Smooth muscle cell (in vitro differentiated cells): Measurements from ENCODE around the gene LRRC51. TPM values are rescaled to one million over a fixed set of nuclear protein-coding genes. Genes with fewer than 3 reads are reported as not detected.
"Not testable (repeated sequence)": the region's sequence is repeated elsewhere in the genome, so short reads cannot be mapped to it uniquely, and the experiment has no call there.

Experiments used
- DNase-seq: peaks from one replicate; lab custom pipeline; 2025; ENCODE audit not compliant: unreplicated experiment; lab: John Stamatoyannopoulos, UW
- H2AFZ ChIP-seq: fragments of 200-600 bp; sonication (generic); 2 replicates; pipeline ENCODE4 v1.6.0; 2016; ENCODE audit warnings: antibody characterized with exemption, low read depth, mild to moderate bottlenecking
- H3F3A ChIP-seq: fragments of 200-600 bp; sonication (generic); 2 replicates; pipeline ENCODE4 v1.6.0; 2017; ENCODE audit warnings: antibody characterized with exemption, low read depth
- H3K27ac ChIP-seq: fragments of 200-600 bp; sonication (generic); 2 replicates; pipeline ENCODE4 v1.5.1; 2016; ENCODE audit warnings: low read depth, mild to moderate bottlenecking
- H3K27me3 ChIP-seq: fragments of 200-600 bp; sonication (generic); 2 replicates; pipeline ENCODE4 v1.6.1; 2016; ENCODE audit warnings: low read depth, mild to moderate bottlenecking
- H3K36me3 ChIP-seq: fragments of 200-600 bp; sonication (generic); 2 replicates; pipeline ENCODE4 v1.5.1; 2016; ENCODE audit warnings: low read depth
- H3K4me1 ChIP-seq: fragments of 200-600 bp; sonication (generic); 2 replicates; pipeline ENCODE4 v1.5.1; 2016; ENCODE audit warnings: low read depth
- H3K4me2 ChIP-seq: fragments of 200-600 bp; sonication (generic); 2 replicates; pipeline ENCODE4 v1.6.0; 2016; ENCODE audit warnings: mild to moderate bottlenecking
- H3K4me3 ChIP-seq: fragments of 200-600 bp; sonication (generic); 2 replicates; pipeline ENCODE4 v1.5.1; 2016; ENCODE audit warnings: mild to moderate bottlenecking
- H3K79me2 ChIP-seq: fragments of 200-600 bp; sonication (generic); 2 replicates; pipeline ENCODE4 v1.6.0; 2016; ENCODE audit warnings: low read depth, mild to moderate bottlenecking
- H3K9ac ChIP-seq: fragments of 200-600 bp; sonication (generic); 2 replicates; pipeline ENCODE4 v1.6.0; 2016; ENCODE audit warnings: low read depth
- H3K9me3 ChIP-seq: fragments of 200-600 bp; sonication (generic); replicated peaks from 2 replicates; pipeline ENCODE4 v1.5.1; 2016; ENCODE audit warnings: low read depth
- H4K20me1 ChIP-seq: fragments of 200-600 bp; sonication (generic); 2 replicates; pipeline ENCODE4 v1.6.0; 2016; ENCODE audit warnings: low read depth
- WGBS: methylation state at CpG from one replicate; pipeline ENCODE4 v1.1.7; 2016; ENCODE audit warnings: low lambda C conversion rate; 5-methylcytosine and 5-hydroxymethylcytosine counted together
- microRNA-seq: library from miRNA; unstranded; fragments of <30 nt; microRNA quantifications from one replicate; pipeline ENCODE4, GENCODE V29; 2016; ENCODE audit warnings: borderline number of aligned reads
- polyA plus RNA-seq: library from polyadenylated mRNA; unstranded; fragments of >200 nt; fragmentation: Nextera tagmentation; extraction: Ambion mirVana; gene quantifications from 2 replicates; pipeline ENCODE4 v1.2.1, GENCODE V29; 2016
- small RNA-seq: library from RNA; depleted of rRNA; stranded (forward); fragments of <200 nt; gene quantifications from one replicate; pipeline ENCODE3, GENCODE V24; 2014
- total RNA-seq: library from RNA; depleted of rRNA; stranded (reverse); fragments of >200 nt; gene quantifications from 2 replicates; pipeline ENCODE4 v1.2.3, GENCODE V29; 2014
- TF ChIP-seq, protein P1 (sequence below): fragments of 200-600 bp; sonication (generic); IDR thresholded peaks from 2 replicates; pipeline ENCODE4 v1.5.1; 2017; ENCODE audit warnings: borderline replicate concordance, mild to moderate bottlenecking, antibody characterized with exemption; ENCODE audit not compliant: insufficient read depth, poor library complexity, severe bottlenecking

Gene LRRC51
- total and polyA plus RNA-seq, 2 experiments from 2014 or later, result 1.1 to 6.1 TPM

- no peaks in the 10 kb centered on the region for H3K27me3 ChIP-seq
- H3F3A ChIP-seq, result no peaks in the 10 kb centered on the region
- H3K9me3 ChIP-seq, result no peaks in the 10 kb centered on the region
- WGBS, result 30% methylated on average over 3 of the region's 3 CpGs
- H3K4me2 ChIP-seq, result peak overlapping the region; percentile 41
- peak overlapping the region; percentile 47 for H3K9ac ChIP-seq
- no peaks in the 10 kb centered on the region for H3K4me1 ChIP-seq
- no peak overlapping the region for H3K4me3 ChIP-seq
- H2AFZ ChIP-seq, result no peak overlapping the region
- peak overlapping the region; percentile 82 for H3K27ac ChIP-seq
- no peak for DNase-seq
- no peaks in the 10 kb centered on the region for H3K36me3 ChIP-seq
- H4K20me1 ChIP-seq, result no peaks in the 10 kb centered on the region
- TF ChIP-seq, protein P1, sequence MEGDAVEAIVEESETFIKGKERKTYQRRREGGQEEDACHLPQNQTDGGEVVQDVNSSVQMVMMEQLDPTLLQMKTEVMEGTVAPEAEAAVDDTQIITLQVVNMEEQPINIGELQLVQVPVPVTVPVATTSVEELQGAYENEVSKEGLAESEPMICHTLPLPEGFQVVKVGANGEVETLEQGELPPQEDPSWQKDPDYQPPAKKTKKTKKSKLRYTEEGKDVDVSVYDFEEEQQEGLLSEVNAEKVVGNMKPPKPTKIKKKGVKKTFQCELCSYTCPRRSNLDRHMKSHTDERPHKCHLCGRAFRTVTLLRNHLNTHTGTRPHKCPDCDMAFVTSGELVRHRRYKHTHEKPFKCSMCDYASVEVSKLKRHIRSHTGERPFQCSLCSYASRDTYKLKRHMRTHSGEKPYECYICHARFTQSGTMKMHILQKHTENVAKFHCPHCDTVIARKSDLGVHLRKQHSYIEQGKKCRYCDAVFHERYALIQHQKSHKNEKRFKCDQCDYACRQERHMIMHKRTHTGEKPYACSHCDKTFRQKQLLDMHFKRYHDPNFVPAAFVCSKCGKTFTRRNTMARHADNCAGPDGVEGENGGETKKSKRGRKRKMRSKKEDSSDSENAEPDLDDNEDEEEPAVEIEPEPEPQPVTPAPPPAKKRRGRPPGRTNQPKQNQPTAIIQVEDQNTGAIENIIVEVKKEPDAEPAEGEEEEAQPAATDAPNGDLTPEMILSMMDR, result no peak
- H3K79me2 ChIP-seq, result no peaks in the 10 kb centered on the region
Observed at GRCh38 chr11:72141066-72141465, 60.4 kb downstream of the LRRC51 start.

GRCh38 chr11:72142086-72142485, 61.4 kb downstream of the LRRC51 start:
- H3K79me2 ChIP-seq, H3K4me1 ChIP-seq, H3F3A ChIP-seq, H3K9ac ChIP-seq, H3K36me3 ChIP-seq, H3K9me3 ChIP-seq, H3K4me3 ChIP-seq, H4K20me1 ChIP-seq, H3K27me3 ChIP-seq, H2AFZ ChIP-seq, H3K4me2 ChIP-seq, DNase-seq: not testable (repeated sequence)
- WGBS, result 38% methylated on average over 1 of the region's 1 CpG
- peak overlapping the region; percentile 82 for H3K27ac ChIP-seq

- not testable (repeated sequence) for H3K4me3 ChIP-seq, H3K36me3 ChIP-seq, H3K27ac ChIP-seq, H3K27me3 ChIP-seq, H3K4me2 ChIP-seq, H3K79me2 ChIP-seq, H3K4me1 ChIP-seq, H3K9me3 ChIP-seq, H2AFZ ChIP-seq, DNase-seq, H3F3A ChIP-seq, H3K9ac ChIP-seq, H4K20me1 ChIP-seq
- WGBS, result no CpG with 5 or more reads among the region's 1 CpG
Observed at GRCh38 chr11:72142543-72142942, 61.9 kb downstream of the LRRC51 start.

DNA sequence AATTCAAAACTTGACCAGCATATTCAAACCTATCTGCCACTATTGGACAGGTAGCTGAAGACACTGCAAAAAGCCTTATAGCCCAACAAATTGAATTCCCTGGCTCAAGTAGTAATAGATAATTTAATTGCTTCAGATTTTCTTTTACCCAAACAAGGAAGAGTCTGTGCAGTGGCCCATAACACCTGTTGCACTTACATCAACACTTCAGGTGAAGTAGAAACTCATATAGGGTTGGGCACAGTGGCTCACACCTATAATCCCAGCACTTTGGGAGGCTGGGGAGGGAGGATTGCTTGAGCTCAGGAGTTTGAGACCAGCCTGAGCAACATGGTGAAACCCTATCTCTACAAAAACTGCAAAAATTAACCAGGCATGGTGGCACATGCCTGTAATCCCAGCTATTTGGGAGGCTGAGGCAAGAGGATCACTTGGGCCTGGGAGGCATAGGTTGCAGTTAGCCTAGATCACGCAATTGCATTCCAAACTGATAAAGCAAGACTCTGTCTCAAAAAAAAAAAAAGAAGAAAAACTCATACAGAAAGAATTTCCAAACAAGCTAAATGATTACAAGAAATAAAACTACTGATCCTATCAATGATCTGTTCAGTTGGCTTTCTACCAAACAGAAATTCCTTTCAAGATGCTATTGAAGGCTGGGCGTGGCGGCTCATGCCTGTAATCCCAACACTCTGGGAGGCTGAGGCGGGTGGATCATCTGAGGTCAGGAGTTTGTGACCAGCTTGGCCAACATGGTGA, 64.3 kb downstream of the LRRC51 start:
- Histone ChIP-seq H2AFZ (no peak overlapping the region), H3K9ac (no peak overlapping the region), H3K9me3 (no peaks in the 10 kb centered on the region), H3K79me2 (no peaks in the 10 kb centered on the region), H3K4me3 (no peak overlapping the region), H3F3A (no peaks in the 10 kb centered on the region), H3K27ac (no peak overlapping the region), H3K4me2 (no peak overlapping the region), H3K27me3 (no peaks in the 10 kb centered on the region), H3K4me1 (no peaks in the 10 kb centered on the region), H3K36me3 (no peaks in the 10 kb centered on the region), H4K20me1 (no peaks in the 10 kb centered on the region)
- WGBS, result 83% methylated on average over 4 of the region's 4 CpGs
- TF ChIP-seq, protein P1, result no peak
- DNase-seq, result no peak

Small RNA genes within 50 kb of the gene (microRNA-seq; reads per million reads assigned to microRNA genes)
- not detected for gene MIR3165

Small RNA genes within 50 kb of the gene (small RNA-seq; reads per million reads assigned to genes)
- gene MIR3165, result not detected
- gene RNU6-72P, result not detected

Other genes starting within 250 kb of the LRRC51 start
- not detected in 2 replicates for gene DEFB108B, start 247.7 kb upstream of the LRRC51 start, total RNA-seq
- not detected in 2 replicates for gene DEFB108B, start 247.7 kb upstream of the LRRC51 start, polyA plus RNA-seq
- gene DEFB131B, start 202.4 kb upstream of the LRRC51 start, total RNA-seq, result not detected in 2 replicates
- gene DEFB131B, start 202.4 kb upstream of the LRRC51 start, polyA plus RNA-seq, result not detected in 2 replicates
- 1.1 and 7.1 TPM in 2 replicates for gene XNDC1N, start 152.3 kb upstream of the LRRC51 start, total RNA-seq
- 1.4 and 1.9 TPM in 2 replicates for gene XNDC1N, start 152.3 kb upstream of the LRRC51 start, polyA plus RNA-seq
- gene RNF121, start 151.8 kb upstream of the LRRC51 start, total RNA-seq, result 35.3 and 49.5 TPM in 2 replicates
- 34.4 and 34.9 TPM in 2 replicates for gene RNF121, start 151.8 kb upstream of the LRRC51 start, polyA plus RNA-seq
- 4.5 and 10.5 TPM in 2 replicates for gene IL18BP, start 81.9 kb upstream of the LRRC51 start, total RNA-seq
- 0.55 and 4.6 TPM in 2 replicates for gene IL18BP, start 81.9 kb upstream of the LRRC51 start, polyA plus RNA-seq
- gene NUMA1, start 308 bp upstream of the LRRC51 start, total RNA-seq, result 79.4 and 107 TPM in 2 replicates
- 72.4 and 92.1 TPM in 2 replicates for gene NUMA1, start 308 bp upstream of the LRRC51 start, polyA plus RNA-seq
- gene LAMTOR1, start 22.4 kb downstream of the LRRC51 start, total RNA-seq, result 72.2 and 74.1 TPM in 2 replicates
- gene LAMTOR1, start 22.4 kb downstream of the LRRC51 start, polyA plus RNA-seq, result 117 and 148 TPM in 2 replicates
- not detected in 2 replicates for gene TOMT, start 25.1 kb downstream of the LRRC51 start, total RNA-seq
- not detected in 2 replicates for gene TOMT, start 25.1 kb downstream of the LRRC51 start, polyA plus RNA-seq
- 12.2 and 19.0 TPM in 2 replicates for gene ANAPC15, start 31.8 kb downstream of the LRRC51 start, total RNA-seq
- gene ANAPC15, start 31.8 kb downstream of the LRRC51 start, polyA plus RNA-seq, result 42.2 and 51.9 TPM in 2 replicates
- not detected in 2 replicates for gene FOLR3, start 54.9 kb downstream of the LRRC51 start, total RNA-seq
- gene FOLR3, start 54.9 kb downstream of the LRRC51 start, polyA plus RNA-seq, result not detected in 2 replicates
- gene FOLR1, start 111.3 kb downstream of the LRRC51 start, total RNA-seq, result 8.5 and 9.4 TPM in 2 replicates
- 8.1 and 15.0 TPM in 2 replicates for gene FOLR1, start 111.3 kb downstream of the LRRC51 start, polyA plus RNA-seq
- gene FOLR2, start 135.9 kb downstream of the LRRC51 start, total RNA-seq, result not detected in 2 replicates
- not detected in 2 replicates for gene FOLR2, start 135.9 kb downstream of the LRRC51 start, polyA plus RNA-seq
- 66.0 and 71.6 TPM in 2 replicates for gene INPPL1, start 143.9 kb downstream of the LRRC51 start, total RNA-seq
- gene INPPL1, start 143.9 kb downstream of the LRRC51 start, polyA plus RNA-seq, result 95.6 and 104 TPM in 2 replicates
- not detected in 2 replicates for gene PHOX2A, start 163.3 kb downstream of the LRRC51 start, total RNA-seq
- 0.13 TPM in 1 of 2 replicates, not detected in the other for gene PHOX2A, start 163.3 kb downstream of the LRRC51 start, polyA plus RNA-seq